Prostate gland (tissue), 2 donors: Measurements from ENCODE around the gene NUP58.

ENCODE experiments used
- CTCF ChIP-seq, 4 experiments: fragments of 200-600 bp in 2 of 4; fragments of 450-650 bp in 2 of 4; sonication (generic) in 2 of 4; IDR thresholded peaks; 1 replicate in 3 of 4; 2 replicates in 1 of 4; pipeline ENCODE4 v1.5.1; 2016 to 2019; ENCODE audit warnings: antibody characterized with exemption in 4 of 4, mild to moderate bottlenecking in 2 of 4, moderate library complexity in 2 of 4
- POLR2A ChIP-seq: fragments of 450-650 bp; IDR thresholded peaks from one replicate; pipeline ENCODE4 v1.6.1; 2016; ENCODE audit warnings: antibody characterized with exemption, mild to moderate bottlenecking
- POLR2AphosphoS5 ChIP-seq: sonication (generic); formaldehyde crosslinking; IDR thresholded peaks from one replicate; pipeline ENCODE4 v1.6.1; 2017; ENCODE audit warnings: antibody characterized with exemption

- TF ChIP-seq CTCF (IDR thresholded peaks at IDR 0.05) (no peak), POLR2AphosphoS5 (no peak), POLR2A (no peak)
Observed at GRCh38 chr13:25306671-25307464, 5.4 kb downstream of the NUP58 start.
